SU-DHL-6 (cell line): Measurements from ENCODE around the gene CFAP43.

Source experiments
- H2AFZ ChIP-seq: fragments of 200-600 bp; sonication (generic); 2 replicates; pipeline ENCODE4 v1.6.1; 2014; ENCODE audit warnings: low read depth, mild to moderate bottlenecking, moderate library complexity, mixed read lengths, antibody characterized with exemption, low read length; ENCODE audit not compliant: severe bottlenecking
- H3F3A ChIP-seq: fragments of 200-600 bp; shearing (Covaris generic); 2 replicates; pipeline ENCODE4 v1.6.0; 2016; ENCODE audit warnings: antibody characterized with exemption, mild to moderate bottlenecking; ENCODE audit not compliant: insufficient read depth
- H3K27ac ChIP-seq: fragments of 200-600 bp; sonication (generic); 2 replicates; pipeline ENCODE4 v1.5.1; 2016; ENCODE audit warnings: low read depth, mild to moderate bottlenecking, low read length, moderate library complexity, mixed read lengths
- H3K27me3 ChIP-seq: fragments of 200-600 bp; sonication (generic), shearing (Covaris generic); 2 replicates; pipeline ENCODE4 v1.6.0; 2014; ENCODE audit warnings: mild to moderate bottlenecking, low read length
- H3K36me3 ChIP-seq: fragments of 200-600 bp; sonication (generic); 2 replicates; pipeline ENCODE4 v1.6.1; 2014; ENCODE audit warnings: mild to moderate bottlenecking, low read length, mixed read lengths
- H3K4me2 ChIP-seq: fragments of 300-600, 200-600 bp; shearing (Covaris generic), sonication (generic); 2 replicates; pipeline ENCODE4 v1.6.0; 2014; ENCODE audit warnings: low read length, low read depth, mild to moderate bottlenecking; ENCODE audit not compliant: poor library complexity, severe bottlenecking
- H3K4me3 ChIP-seq: fragments of 200-600 bp; sonication (generic); 2 replicates; pipeline ENCODE4 v1.5.1; 2014; ENCODE audit warnings: antibody characterized with exemption, low read length, mild to moderate bottlenecking, mixed read lengths; ENCODE audit not compliant: insufficient read depth, poor library complexity, severe bottlenecking
- H3K79me2 ChIP-seq: fragments of 200-600 bp; sonication (generic); 2 replicates; pipeline ENCODE4 v1.6.1; 2014; ENCODE audit warnings: mild to moderate bottlenecking, low read length, moderate library complexity; ENCODE audit not compliant: insufficient read depth
- H3K9ac ChIP-seq: fragments of 200-600 bp; sonication (generic); 2 replicates; pipeline ENCODE4 v1.7.0; 2014; ENCODE audit warnings: mild to moderate bottlenecking, low read length
- H3K9me2 ChIP-seq: fragments of 200-600 bp; sonication (generic); replicated peaks from 2 replicates; pipeline ENCODE4 v1.6.1; 2014; ENCODE audit warnings: low read length; ENCODE audit not compliant: insufficient read depth
- H3K9me3 ChIP-seq: fragments of 200-600 bp; sonication (generic); 2 replicates; pipeline ENCODE4 v1.6.1; 2014; ENCODE audit warnings: low read length, mixed read lengths; ENCODE audit not compliant: insufficient read depth
- H4K20me1 ChIP-seq: fragments of 200-600 bp; sonication (generic); 2 replicates; pipeline ENCODE4 v1.6.1; 2014; ENCODE audit warnings: low read depth, mild to moderate bottlenecking, antibody characterized with exemption, low read length, moderate library complexity, mixed read lengths
- CTCF ChIP-seq: fragments of 200-600 bp; sonication (generic); IDR thresholded peaks from one replicate; pipeline ENCODE4 v1.5.1; 2017; ENCODE audit warnings: antibody characterized with exemption, mild to moderate bottlenecking, low read length, moderate library complexity; ENCODE audit not compliant: insufficient read depth, poor library complexity, severe bottlenecking
- EZH2phosphoT487 ChIP-seq: fragments of 200-600 bp; sonication (generic), shearing (Covaris generic); conservative IDR thresholded peaks from 2 replicates; pipeline ENCODE4 v1.6.1; 2018; ENCODE audit warnings: mild to moderate bottlenecking, antibody characterized with exemption, low read length, moderate library complexity, mixed read lengths

CFAP43 gene

GRCh38 chr10:104253106-104253505 is 20.9 kb upstream of the CFAP43 start:
- no peak overlapping the region for H3K4me2 ChIP-seq
- H3K9me3 ChIP-seq, result no peaks in the 10 kb centered on the region
- peaks cover 5% of the 10 kb centered on the region; the same call in 1 of the 2 replicates for H3K79me2 ChIP-seq
- no peak overlapping the region for H3K4me3 ChIP-seq
- no peak overlapping the region for H3K9ac ChIP-seq
- no peak overlapping the region for H3K27ac ChIP-seq
- H3K9me2 ChIP-seq, result no peaks in the 10 kb centered on the region
- H3K36me3 ChIP-seq, result no peaks in the 10 kb centered on the region
- TF ChIP-seq CTCF, result no peak
- no peak for TF ChIP-seq EZH2phosphoT487
- H3F3A ChIP-seq, result no peaks in the 10 kb centered on the region
- H4K20me1 ChIP-seq, result 0 out of 2 replicates have a peak, but pooled peaks cover 8% of the 10 kb centered on the region
- H3K27me3 ChIP-seq, result no peaks in the 10 kb centered on the region
- no peak overlapping the region for H2AFZ ChIP-seq

DNA sequence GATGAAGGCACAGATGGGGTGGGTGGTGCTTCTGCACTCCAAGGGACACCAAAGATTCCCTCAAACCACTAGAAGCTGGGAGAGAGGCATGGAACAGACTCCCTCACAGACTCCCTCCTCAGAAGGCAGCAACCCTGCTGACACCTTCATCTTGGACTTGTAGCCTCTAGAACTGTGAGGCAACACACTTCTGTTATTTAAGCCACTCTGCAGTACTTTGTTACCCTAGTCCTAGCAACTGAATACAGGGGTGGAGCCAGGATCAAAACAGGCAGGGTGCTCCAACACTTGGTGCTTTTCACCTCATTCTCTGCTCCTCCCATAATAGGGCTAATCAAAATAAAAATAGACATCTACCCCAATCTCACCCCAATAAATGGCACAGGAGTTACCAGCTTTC is 20.2 kb upstream of the CFAP43 start:
- Histone ChIP-seq H3K27me3 (no peaks in the 10 kb centered on the region), H2AFZ (no peak overlapping the region), H3K36me3 (no peaks in the 10 kb centered on the region), H4K20me1 (0 out of 2 replicates have a peak, but pooled peaks cover 5% of the 10 kb centered on the region), H3F3A (no peaks in the 10 kb centered on the region), H3K79me2 (no peaks in the 10 kb centered on the region), H3K4me2 (no peak overlapping the region), H3K9me2 (no peaks in the 10 kb centered on the region), H3K9ac (no peak overlapping the region), H3K4me3 (no peak overlapping the region), H3K27ac (no peak overlapping the region), H3K9me3 (no peaks in the 10 kb centered on the region)
- TF ChIP-seq EZH2phosphoT487, result no peak
- TF ChIP-seq CTCF, result no peak

DNA sequence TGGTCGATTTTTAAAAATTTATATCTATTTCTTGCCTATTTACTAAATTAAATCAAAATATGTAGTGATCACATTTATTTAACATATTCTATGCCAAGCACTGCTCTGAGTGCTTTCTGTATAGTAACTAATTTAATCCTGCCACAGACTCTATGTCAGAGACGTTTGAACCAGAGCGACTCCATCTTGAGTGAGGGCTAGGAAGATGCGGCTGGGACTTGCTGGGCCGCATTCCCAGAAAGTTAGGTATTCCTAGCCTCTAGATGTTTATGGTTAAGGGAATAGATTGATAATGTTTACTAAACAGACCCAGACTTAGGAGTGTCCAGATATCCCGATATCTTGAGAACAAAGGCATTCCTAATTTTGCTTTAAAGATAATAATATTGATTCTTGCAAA is 19.3 kb upstream of the CFAP43 start:
- H3K9me3 ChIP-seq, result no peaks in the 10 kb centered on the region
- H3K4me2 ChIP-seq, result no peak overlapping the region
- H3F3A ChIP-seq, result no peaks in the 10 kb centered on the region
- TF ChIP-seq CTCF, result no peak
- TF ChIP-seq EZH2phosphoT487, result no peak
- H3K79me2 ChIP-seq, result no peaks in the 10 kb centered on the region
- H3K27me3 ChIP-seq, result no peaks in the 10 kb centered on the region
- no peak overlapping the region for H3K27ac ChIP-seq
- no peaks in the 10 kb centered on the region for H3K9me2 ChIP-seq
- 0 out of 2 replicates have a peak, but pooled peaks cover 5% of the 10 kb centered on the region for H4K20me1 ChIP-seq
- H2AFZ ChIP-seq, result no peak overlapping the region
- no peak overlapping the region for H3K9ac ChIP-seq
- no peak overlapping the region for H3K4me3 ChIP-seq
- H3K36me3 ChIP-seq, result no peaks in the 10 kb centered on the region
